H1 (cell line): ENCODE measurements around the gene DSTYK. TPM values are rescaled to one million over a fixed set of nuclear protein-coding genes. Genes with fewer than 3 reads are reported as not detected.

Source experiments
- ATF2 ChIP-seq: IDR thresholded peaks from 2 replicates; pipeline ENCODE4 v1.6.1; 2012; ENCODE audit warnings: low read length, inconsistent platforms
- BCL11A ChIP-seq, 2 experiments: IDR thresholded peaks; one replicate each; pipeline ENCODE4 v1.6.1; 2011; ENCODE audit warnings: low read depth in 2 of 2, low read length in 2 of 2, mild to moderate bottlenecking in 2 of 2
- CHD2 ChIP-seq: IDR thresholded peaks from 2 replicates; pipeline ENCODE4 v1.6.1; 2012; ENCODE audit warnings: low read length, improper control_type of control experiment
- CTCF ChIP-seq, 3 experiments: IDR thresholded peaks; 1 replicate in 2 of 3; 2 replicates in 1 of 3; pipeline versions ENCODE4 v1.5.1 to v1.6.1; 2011; ENCODE audit warnings: low read length in 3 of 3, mild to moderate bottlenecking in 3 of 3, inconsistent platforms in 2 of 3, low read depth in 1 of 3, moderate library complexity in 1 of 3; ENCODE audit not compliant: insufficient read depth in 1 of 3; ENCODE audit errors: control extremely low read depth in 1 of 3
- HDAC2 ChIP-seq, 2 experiments: fragments of 300-600 bp in 1 of 2; sonication (generic) in 1 of 2; IDR thresholded peaks; 2 replicates each; pipeline ENCODE4 v1.6.1; 2011 to 2012; ENCODE audit warnings: low read depth in 2 of 2, low read length in 2 of 2, mild to moderate bottlenecking in 2 of 2, moderate library complexity in 2 of 2, borderline replicate concordance in 1 of 2, inconsistent platforms in 1 of 2
- JUN ChIP-seq: IDR thresholded peaks from 2 replicates; pipeline ENCODE4 v1.6.1; 2011; ENCODE audit warnings: low read depth, mild to moderate bottlenecking, improper control_type of control experiment, low read length
- KDM4A ChIP-seq: IDR thresholded peaks from one replicate; pipeline ENCODE4 v1.7.1; 2012; ENCODE audit warnings: low read depth, mild to moderate bottlenecking, moderate library complexity, low read length, inconsistent platforms; ENCODE audit not compliant: severe bottlenecking
- KDM5A ChIP-seq: fragments of 200-600 bp; IDR thresholded peaks from 2 replicates; pipeline ENCODE4 v1.7.1; 2012; ENCODE audit warnings: mild to moderate bottlenecking, low read length, inconsistent platforms, mixed read lengths
- MAX ChIP-seq: IDR thresholded peaks from 2 replicates; pipeline ENCODE4 v1.6.1; 2012; ENCODE audit warnings: inconsistent platforms
- POLR2AphosphoS5 ChIP-seq: IDR thresholded peaks from 2 replicates; pipeline ENCODE4 v1.6.1; 2011; ENCODE audit warnings: low read depth, low read length
- RFX5 ChIP-seq: IDR thresholded peaks from 2 replicates; pipeline ENCODE4 v1.6.1; 2011; ENCODE audit warnings: low read depth, low read length, improper control_type of control experiment, borderline replicate concordance
- SAP30 ChIP-seq: fragments of 300-600 bp; sonication (generic); IDR thresholded peaks from 2 replicates; pipeline ENCODE4 v1.7.1; 2012; ENCODE audit warnings: low read length, moderate library complexity, mild to moderate bottlenecking, inconsistent platforms; ENCODE audit not compliant: insufficient read depth, insufficient replicate concordance
- SIN3A ChIP-seq, 2 experiments: IDR thresholded peaks in 1 of 2; conservative IDR thresholded peaks in 1 of 2; 2 replicates each; pipeline ENCODE4 v1.6.1; 2011 to 2012; ENCODE audit warnings: low read length in 2 of 2, improper control_type of control experiment in 1 of 2, low read depth in 1 of 2, mild to moderate bottlenecking in 1 of 2
- SIRT6 ChIP-seq: IDR thresholded peaks from one replicate; pipeline ENCODE4 v1.7.1; 2012; ENCODE audit warnings: low read length, inconsistent platforms
- SP4 ChIP-seq: IDR thresholded peaks from 2 replicates; pipeline ENCODE4 v1.6.1; 2012; ENCODE audit warnings: low read length, inconsistent platforms
- SRF ChIP-seq: IDR thresholded peaks from 2 replicates; pipeline ENCODE4 v1.6.1; 2011; ENCODE audit warnings: mild to moderate bottlenecking, low read depth, low read length, moderate library complexity
- TBP ChIP-seq: IDR thresholded peaks from 2 replicates; pipeline ENCODE4 v1.6.1; 2011; ENCODE audit warnings: low read depth, low read length, improper control_type of control experiment
- TEAD4 ChIP-seq: IDR thresholded peaks from 2 replicates; pipeline ENCODE4 v1.6.1; 2012; ENCODE audit warnings: low read depth, low read length, inconsistent platforms, mixed read lengths
- polyA plus RNA-seq, 7 experiments: library from polyadenylated mRNA; depleted of rRNA in 3 of 7; stranded (reverse) in 5 of 7; unstranded in 2 of 7; fragments of >200 nt in 5 of 7; fragments of 200-250 nt in 2 of 7; gene quantifications; 1 replicate in 5 of 7; 2 replicates in 1 of 7; 4 replicates in 1 of 7; pipeline versions ENCODE4 v1.2.1 to v1.2.3, GENCODE V29; 2011 to 2013; ENCODE audit warnings: missing spikeins in 2 of 7, mixed read lengths in 2 of 7
- total RNA-seq: library from RNA; stranded (reverse); fragmentation: NEBNext Ultra II Directional; extraction: Animal tissue kit (Norgen Biotek cat#: 25700); gene quantifications from 2 replicates; pipeline ENCODE4 v1.2.1, GENCODE V29; 2021

The DSTYK gene
- total and polyA plus RNA-seq, 2 of the 8 experiments (the other 6 are each of a cell fraction or from before 2014, with no cell fraction given): 2.7 to 8.5 TPM

- peak; percentile 60 for TF ChIP-seq KDM4A
- peak; percentile 97 for TF ChIP-seq ATF2
- peak; percentile 60; the same call in 1 of the 2 replicates for TF ChIP-seq SRF
- TF ChIP-seq CHD2: peak; percentile 39; the same call in 1 of the 2 replicates
- TF ChIP-seq MAX: peak; percentile 73
- peak; percentile 100 for TF ChIP-seq SP4
- TF ChIP-seq SIN3A (conservative IDR thresholded peaks at IDR 0.05 in 1 of 2, IDR thresholded peaks at IDR 0.05 in 1 of 2; ENCODE audit: low read depth in 1 of 2, low read length in 2 of 2): peak; percentile 72 to 91; a peak in 2 of 4 replicates
- TF ChIP-seq TBP: peak; percentile 91
- peak; percentile 85 to 91 (median 86) for TF ChIP-seq CTCF (IDR thresholded peaks at IDR 0.05; ENCODE audit: control extremely low read depth in 1 of 3, insufficient read depth in 1 of 3, low read depth in 1 of 3, low read length in 3 of 3)
- peak; percentile 62 for TF ChIP-seq POLR2AphosphoS5
- peak; percentile 60; the same call in 1 of the 2 replicates for TF ChIP-seq KDM5A
- TF ChIP-seq BCL11A (IDR thresholded peaks at IDR 0.05; ENCODE audit: low read depth in 2 of 2, low read length in 2 of 2): no peak
- peak in 1 of 2 experiments; percentile 62; a peak in 1 of 4 replicates for TF ChIP-seq HDAC2 (IDR thresholded peaks at IDR 0.05; ENCODE audit: borderline replicate concordance in 1 of 2, low read depth in 2 of 2, low read length in 2 of 2)
- no peak for TF ChIP-seq SIRT6
- peak; percentile 76 for TF ChIP-seq JUN
- TF ChIP-seq RFX5: no peak
- TF ChIP-seq SAP30: peak; percentile 80
- TF ChIP-seq TEAD4: peak; percentile 83
Measured at GRCh38 chr1:205121660-205122488, 89.6 kb downstream of the DSTYK start, which contains the start of gene RBBP5 (continued).
